NCI-H345 (cell line): ENCODE data around the gene SNAP47.
"Not testable (repeated sequence)": the region's sequence is repeated elsewhere in the genome, so short reads cannot be mapped to it uniquely, and the experiment has no call there.

Experiments
- DNase-seq: peaks from one replicate; lab custom pipeline; 2025; lab: John Stamatoyannopoulos, UW

Gene SNAP47, protein sequence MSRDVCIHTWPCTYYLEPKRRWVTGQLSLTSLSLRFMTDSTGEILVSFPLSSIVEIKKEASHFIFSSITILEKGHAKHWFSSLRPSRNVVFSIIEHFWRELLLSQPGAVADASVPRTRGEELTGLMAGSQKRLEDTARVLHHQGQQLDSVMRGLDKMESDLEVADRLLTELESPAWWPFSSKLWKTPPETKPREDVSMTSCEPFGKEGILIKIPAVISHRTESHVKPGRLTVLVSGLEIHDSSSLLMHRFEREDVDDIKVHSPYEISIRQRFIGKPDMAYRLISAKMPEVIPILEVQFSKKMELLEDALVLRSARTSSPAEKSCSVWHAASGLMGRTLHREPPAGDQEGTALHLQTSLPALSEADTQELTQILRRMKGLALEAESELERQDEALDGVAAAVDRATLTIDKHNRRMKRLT

DNA sequence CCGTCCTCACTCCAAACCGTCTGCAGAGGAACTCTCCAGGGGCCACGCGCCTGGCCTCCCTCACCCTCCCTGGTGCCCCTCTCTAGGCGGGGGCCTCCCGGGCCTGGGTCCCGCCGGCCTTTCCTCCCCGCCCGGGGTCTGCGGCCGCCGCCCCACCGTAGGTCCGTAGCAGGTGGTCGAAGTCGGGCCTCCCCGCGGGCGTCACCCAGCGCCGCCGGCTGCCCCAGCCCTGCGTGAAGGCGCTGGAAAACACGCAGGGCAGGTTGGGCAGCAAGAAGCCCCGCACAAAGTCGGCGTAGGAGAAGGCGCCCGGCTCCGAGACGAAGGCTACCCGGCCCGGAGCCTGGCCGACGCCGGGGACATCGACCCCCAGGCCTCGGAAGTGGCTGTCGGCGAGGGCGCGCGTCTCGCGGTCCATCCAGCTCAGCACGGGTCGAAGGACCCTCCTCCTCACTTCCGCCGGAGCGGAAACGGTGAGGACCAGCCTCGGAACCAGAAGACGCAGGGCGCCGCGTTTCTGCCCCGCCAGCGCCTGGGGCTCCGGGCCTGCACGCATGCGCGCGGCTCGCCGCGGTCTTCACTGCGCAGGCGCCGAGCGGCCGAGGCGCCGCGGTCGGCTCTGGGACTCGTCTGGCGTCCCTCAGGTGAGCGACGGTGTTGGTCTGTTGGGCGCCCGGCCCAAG lies at the start of gene SNAP47, which contains the start of gene JMJD4:
SNAP47 (plus strand) TSS at position 580 of the 683 bp plus-strand sequence. CDS start 12,302 bp downstream, outside the sequence.
JMJD4 (minus strand) TSS at position 447 of the 683 bp plus-strand sequence; CDS start at position 418, 29 bp downstream.
- DNase-seq, result peak; percentile 89

DNA sequence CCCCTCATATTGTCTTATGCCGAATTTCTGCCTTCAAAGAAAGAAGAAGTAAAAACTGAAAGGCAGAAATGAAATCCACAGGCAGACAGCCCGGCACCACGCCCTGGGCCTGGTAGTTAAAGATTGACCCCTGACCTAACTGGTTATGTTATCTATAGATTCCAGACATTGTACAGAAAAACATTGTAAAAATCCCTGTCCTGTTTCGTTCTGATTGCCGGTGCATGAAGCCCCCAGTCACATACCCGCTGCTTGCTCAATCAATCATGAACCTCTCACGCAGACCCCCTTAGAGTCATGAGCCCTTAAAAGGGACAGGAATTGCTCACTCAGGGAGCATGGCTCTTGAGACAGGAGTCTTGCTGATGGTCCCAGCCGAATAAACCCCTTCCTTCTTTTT lies 49.4 kb upstream of the SNAP47 start:
- DNase-seq, result no peak

DNA sequence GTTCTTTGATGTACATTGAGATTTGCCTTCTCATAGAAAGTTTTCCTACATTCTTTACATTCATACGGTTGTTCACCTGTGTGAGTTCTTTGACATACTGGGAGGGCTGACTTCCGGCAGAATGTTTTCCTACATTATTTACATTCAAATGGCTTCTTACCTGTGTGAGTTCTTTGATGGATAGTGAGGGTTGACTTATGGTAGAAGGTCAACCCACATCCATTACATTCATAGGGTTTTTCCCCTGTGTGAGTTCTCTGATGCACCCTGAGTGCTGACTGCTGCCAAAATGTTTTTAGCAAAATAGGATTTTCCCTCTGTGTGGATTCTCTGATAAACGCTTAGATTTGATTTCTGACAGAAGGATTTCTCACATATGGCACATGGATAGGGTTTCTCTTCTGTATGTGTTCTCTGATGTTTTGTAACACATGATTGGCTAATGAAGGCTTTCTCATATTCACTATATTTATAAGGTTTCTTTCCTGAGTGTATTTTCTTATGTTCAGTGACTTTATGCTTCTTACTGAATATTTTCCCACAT lies 37.8 kb upstream of the SNAP47 start:
- DNase-seq, result no peak

DNA sequence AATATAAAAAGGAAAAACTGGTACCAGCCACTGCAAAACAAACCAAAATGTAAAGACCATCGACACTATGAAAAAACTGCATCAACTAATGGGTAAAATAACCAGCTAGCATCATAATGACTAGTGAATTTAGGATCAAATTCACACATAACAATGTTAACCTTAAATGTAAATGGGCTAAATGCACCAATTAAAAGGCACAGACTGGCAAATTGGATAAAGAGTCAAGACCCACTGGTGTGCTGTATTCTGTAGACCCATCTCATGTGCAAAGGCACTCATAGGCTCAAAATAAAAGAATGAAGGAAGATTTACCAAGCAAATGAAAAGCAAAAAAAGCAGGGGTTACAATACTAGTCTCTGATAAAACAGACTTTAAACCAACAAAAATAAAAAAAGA lies 33.6 kb upstream of the SNAP47 start:
- not testable (repeated sequence) for DNase-seq

DNA sequence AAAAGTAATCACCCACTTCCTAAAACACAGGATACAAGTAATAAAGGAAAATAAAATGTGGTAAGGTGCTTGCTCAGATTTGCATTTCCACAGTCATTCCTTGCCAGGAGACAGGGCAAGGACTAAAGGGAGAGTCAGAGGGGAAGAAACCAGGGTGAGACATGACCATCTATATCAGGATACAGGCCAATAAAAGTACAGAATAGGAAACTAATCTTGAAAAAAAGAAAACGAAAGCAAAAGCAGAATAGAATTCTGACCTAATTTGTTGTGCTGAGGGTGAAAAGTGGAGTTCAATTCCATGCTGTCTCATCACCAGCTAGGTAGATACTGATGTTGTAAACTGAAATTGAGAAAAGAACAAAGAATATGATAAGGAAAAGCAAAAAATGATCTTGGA lies 27.4 kb upstream of the SNAP47 start:
- DNase-seq, result no peak

DNA sequence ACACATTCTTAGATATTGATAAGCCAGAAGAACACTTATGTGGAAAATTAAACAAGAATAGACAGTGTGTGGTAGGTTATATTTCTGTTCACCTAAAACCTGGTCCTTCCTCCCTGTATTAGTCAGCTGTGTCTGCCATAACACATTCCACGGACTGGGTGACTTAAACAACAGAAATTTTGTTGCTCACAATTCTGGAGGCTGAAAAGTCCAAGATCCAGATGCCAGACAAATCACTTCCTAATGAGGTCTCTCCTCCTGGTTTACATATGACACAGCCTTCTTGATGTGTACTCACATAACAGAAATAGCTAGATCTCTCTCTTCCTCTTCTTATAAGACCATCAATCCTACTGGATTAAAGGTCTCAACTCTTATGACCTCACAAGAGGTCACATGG lies 25.8 kb upstream of the SNAP47 start:
- no peak for DNase-seq

DNA sequence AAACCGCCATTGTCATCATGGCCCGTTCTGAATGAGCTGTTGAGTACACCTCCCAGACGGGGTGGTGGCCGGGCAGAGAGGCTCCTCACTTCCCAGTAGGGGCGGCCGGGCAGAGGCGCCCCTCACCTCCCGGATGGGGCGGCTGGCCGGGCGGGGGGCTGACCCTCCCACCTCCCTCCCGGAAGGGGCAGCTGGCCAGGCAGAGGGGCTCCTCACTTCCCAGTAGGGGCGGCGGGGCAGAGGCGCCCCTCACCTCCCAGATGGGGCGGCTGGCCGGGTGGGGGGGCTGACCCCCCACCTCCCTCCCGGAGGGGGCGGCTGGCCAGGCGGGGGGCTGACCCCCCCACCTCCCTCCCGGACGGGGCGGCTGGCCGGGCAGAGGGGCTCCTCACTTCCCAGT lies 24.8 kb upstream of the SNAP47 start:
- DNase-seq, result not testable (repeated sequence)

DNA sequence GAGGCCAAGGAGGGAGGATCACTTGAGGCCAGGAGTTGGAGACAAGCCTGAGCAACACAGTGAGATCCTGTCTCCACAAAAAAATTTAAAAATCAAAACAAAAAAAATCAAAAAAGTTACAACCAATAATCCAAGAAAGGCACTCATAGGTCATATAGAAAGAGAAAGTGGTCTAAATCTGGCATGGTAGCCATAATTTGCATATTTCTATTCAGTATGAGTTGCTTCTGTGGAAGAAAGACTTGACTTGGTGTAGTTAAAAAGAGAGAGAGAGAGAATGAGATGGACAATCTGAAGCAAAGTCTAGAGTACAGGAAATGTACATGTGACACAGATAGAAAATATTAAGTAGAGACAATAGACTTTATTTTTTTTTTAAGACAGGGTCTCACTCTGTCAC lies 22.6 kb upstream of the SNAP47 start:
- DNase-seq, result no peak

DNA sequence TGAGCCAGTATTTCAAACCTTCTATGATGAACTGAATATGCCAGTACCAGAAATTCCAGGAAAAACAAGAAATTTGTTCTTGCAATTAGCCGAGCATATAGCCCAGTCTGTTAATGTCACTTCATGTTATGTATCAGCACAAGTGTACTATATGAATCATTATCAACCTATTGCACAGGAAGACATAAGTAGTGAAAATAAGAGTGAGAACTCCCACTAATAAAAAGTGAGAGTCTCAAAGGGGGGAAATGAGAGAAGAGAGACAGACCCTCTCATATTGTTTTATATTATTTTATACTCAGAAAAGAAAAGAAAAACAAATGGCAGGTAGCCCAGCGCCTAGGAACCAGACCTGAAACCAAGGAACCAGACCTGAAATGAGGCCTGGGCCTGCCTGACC lies 16.3 kb upstream of the SNAP47 start:
- DNase-seq, result no peak

DNA sequence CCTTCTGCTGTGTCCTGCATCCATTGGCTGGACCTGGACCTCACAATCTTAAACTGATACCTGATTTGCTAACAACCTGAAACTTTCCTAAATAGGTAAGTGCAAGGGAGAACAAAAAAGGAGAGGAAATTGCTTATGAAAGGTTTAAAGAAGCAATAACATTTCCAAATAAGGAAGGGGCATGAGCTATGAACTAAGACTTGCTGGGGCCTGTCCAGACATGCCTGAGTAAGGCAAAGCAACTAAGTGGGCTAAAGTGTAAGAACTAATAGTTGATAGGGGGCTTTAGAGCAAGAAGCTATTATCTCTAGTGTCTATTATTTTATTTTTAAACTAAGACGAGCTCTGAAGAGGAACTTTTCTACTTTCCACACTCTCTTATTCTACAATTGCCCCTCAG lies 11.8 kb upstream of the SNAP47 start:
- no peak for DNase-seq

DNA sequence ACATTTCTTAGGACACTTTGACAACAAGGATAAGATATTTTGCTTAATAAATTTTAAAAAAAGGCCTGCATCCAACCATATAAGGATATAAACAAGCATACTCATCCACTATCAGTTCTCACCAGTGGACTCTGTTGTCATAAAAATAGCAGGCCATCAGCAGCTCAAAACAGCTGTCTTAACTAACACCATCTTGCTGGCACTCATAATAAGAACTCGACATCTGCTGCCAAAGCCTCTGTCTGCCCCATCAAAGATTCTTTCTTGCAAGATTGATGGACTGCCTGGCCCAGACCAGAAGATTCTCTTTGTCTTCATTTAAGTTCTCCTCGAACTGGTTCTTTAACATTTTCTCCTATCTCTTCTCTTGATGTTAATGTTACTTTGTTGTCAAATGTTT lies 10.2 kb upstream of the SNAP47 start:
- DNase-seq, result no peak

DNA sequence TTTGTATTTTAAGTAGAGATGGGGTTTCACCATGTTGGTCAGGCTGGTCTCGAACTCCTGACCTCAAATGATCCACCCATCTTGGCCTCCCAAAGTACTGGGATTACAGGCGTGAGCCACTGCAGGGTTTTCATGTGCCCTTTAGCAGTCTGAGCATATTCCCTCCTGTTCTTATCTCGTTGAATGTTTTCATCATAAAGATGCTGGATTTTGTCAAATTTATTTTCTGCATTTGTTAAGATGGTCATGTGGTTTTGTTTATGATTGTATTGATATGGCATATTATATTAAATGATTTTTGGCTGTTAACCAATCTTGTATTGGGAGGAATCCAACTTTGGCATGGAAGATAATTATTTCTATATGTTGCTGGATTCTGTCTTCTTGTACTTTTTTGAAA lies 8.9 kb upstream of the SNAP47 start:
- no peak for DNase-seq

DNA sequence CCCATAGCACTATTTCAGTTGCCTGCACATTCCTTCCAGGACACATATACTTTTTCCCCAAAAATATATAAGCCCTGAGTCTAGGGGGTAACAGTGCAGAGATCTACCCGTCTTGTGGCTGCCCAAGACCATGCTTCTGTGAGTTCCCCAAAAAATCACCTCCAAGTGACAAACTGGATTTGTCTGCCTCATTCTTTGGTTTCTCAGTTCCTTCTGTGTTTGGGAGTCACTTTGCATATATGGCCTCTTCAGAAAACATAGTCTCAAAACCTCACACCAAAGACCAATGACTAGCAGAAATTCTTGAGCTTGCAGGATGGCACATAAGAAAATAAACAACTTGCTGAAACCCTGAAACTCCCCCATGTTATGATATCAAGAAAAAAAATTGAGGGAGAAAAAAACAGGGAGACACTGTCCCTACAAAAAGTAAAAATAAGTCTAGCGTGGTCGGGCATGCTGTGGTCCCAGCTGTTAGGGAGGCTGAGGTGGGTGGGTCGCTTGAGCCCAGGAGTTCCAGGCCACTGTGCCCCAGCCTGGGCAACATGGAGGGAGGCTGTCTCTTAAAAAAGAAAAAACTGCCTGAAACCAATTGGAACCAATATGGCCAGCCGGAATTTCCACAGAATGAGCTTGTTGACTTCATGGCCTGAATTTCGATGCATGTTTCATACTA lies 8.2 kb upstream of the SNAP47 start:
- DNase-seq, result no peak

DNA sequence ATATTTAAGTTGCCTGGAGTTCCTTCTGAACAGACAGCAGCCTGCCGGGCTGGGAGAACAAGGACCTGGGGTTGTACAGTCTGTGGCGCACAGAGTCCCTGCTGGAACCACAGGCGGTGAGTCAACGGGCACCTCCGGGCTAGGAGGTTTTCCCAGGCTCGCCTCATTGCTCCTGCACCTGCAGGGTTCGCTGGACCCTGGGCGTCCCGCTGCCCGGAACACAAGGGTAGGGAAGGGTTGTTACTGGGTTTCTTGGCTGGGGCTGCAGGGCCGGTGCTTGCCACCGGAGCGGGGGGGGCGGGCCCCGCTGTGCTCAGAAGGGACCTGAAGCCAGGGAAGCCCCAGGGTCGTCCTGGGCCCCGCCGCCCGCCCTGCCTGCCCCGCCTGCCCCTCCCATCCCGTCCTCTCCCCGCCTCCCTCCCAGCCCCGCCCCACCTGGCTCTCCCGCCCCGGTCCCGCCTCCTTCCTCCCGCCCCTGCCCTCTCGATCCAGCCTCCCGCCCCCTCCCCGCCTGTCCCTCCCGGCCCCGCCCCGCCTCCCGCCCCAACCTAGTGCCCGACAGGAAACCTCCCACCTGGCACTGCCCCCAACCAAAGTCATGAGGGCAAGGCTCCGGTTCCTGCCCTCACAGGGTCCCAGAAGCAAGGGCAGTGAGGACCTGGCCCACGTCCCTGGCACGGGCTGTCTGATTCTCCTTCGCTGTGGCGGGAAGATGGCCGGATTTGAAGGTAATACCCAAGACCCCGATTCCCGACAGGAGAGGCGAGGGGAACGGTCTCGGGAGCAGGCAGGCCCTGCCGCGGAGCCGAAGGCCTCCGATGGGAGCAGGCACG lies 7.0 kb upstream of the SNAP47 start:
- DNase-seq, result peak; percentile 80

DNA sequence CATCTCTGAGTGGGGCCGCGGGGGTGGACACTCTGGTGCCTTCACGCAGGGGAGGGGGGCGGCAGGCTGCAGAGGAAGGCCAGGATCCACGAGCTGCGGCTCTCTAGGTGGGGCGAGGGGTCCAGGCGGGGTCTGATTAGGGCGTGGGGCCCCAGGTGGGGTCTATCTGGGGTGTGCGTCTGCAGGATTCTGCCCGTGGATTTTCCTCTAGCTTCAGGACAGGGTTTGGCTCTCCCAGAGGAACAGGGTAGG lies 6.4 kb upstream of the SNAP47 start:
- DNase-seq, result no peak

DNA sequence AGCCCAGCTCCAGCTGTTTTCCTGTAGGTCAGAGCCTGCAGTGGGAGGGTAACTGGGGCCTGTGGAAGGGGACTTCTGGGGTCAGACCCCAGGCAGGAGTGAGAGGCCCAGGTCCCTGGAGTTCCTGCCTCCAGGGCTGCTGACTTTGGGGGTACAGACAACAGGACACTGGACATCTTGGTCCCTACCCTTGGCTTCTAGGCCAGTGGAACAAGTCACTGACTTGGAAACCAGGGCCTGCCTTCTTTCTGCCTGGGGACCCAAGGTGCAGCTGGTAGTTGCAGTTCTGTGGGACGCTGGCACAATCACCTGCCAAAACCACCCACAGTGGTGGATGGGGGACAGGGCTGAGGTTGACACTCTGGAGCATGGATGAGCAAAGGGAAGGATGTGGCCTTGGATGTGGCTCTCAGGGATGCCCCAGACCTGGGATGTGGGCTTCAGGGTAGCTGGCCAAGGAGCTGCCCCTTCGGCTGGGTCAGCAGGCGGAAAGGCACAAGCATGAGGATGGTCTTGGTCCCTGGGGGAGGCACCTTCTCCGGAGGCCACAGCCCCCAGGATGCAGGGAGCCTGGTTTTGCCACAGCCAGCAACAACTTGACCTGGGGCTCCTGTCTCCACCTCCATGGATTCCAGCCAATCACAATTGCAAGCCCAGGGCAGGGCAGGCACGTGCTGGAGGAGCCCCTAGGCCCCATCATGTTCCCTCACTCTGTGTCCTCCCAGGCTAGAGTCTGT lies 5.9 kb upstream of the SNAP47 start:
- no peak for DNase-seq

DNA sequence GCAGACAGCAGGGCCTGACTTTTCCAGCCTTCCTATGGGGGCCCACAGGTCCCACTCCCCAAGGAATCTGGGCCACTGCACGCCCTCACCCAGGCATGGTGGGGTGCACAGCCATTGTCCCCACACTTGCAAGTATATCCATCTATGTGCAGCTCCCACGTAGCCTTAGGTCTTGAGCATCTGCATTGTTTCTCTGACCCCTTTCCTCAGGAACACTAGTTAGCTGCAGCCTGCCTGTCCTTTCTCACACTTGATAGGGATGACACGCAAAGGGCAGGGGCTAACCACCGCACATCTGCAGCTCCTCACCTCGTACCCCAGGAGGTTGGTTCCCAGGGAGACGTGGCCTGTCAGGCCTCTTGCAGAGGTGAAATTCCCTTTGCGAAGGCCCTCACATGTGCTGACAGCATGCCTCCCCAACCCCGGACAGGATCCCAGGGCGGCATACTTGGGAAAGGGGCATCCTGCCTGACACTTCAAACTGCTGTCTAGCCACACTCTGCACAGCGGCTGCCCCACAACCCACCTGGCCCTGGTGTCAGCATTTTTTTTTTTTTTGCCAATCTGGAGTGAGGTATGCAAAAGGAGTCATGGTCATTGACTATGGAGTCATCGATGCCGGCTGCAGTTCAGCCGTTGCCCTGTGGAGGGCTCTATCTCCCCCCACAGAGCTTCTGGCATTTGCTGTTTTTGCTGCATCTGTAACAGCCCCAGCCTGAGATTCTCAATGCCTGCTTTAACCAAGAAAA lies 5.2 kb upstream of the SNAP47 start:
- peak; percentile 31 for DNase-seq

DNA sequence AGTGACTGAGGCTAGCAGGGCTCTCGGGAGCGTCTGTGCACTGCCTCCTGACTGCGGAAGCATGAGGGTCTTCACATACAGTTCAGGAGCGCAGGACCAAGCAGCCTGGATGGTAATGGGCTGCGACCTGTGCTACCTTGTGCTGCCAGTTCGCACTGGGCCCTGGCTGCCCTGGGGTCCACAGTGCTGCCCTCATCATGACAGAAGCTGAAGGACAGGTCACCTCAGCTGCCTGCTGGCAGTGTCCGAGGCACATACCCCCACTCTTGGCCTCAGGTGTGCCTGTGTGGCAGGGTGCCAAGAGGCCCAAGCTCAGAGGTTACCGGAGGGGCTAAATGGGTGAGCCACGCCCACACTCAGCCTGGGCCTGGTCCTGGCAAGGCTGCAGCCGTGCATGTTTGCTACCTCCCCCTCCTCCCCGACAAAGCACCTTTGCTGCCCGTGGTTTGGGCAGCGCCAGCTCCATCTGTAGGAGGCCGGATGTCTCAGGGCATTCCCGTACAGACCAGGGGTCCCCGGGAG lies 4.5 kb upstream of the SNAP47 start:
- DNase-seq, result no peak

DNA sequence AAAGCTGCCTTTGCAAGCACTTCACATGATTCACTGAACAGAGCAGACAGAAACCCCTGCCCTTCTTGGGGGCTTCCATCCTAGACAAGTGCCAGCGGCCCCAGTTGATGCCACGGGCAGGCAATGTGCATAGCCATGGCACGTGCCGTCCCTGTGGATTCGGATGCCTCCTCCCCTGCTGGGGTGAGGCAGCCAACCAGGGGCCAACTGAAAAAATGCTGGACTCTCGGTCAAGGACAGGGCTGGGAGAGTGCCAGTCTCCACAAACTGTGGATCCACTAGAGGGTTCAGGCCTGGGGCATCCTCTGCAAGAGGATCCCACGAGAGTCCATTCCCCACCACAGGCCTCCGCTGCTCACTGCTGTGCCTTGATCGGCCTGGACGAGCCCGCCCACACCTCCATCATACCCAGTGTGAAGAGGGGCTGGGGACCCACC lies 4.0 kb upstream of the SNAP47 start:
- no peak for DNase-seq
